H1 (cell line): Measurements from ENCODE around the gene SAP30. TPM values are rescaled to one million over a fixed set of nuclear protein-coding genes. Genes with fewer than 3 reads are reported as not detected.

Source experiments
- CTCF ChIA-PET: fragments of 300-600 bp; sonication (Branson Sonifier 250); formaldehyde crosslinking; loops from one replicate; lab custom pipeline; 2021; ENCODE audit not compliant: partially characterized antibody; lab: Charles Lee
- POLR2A ChIA-PET: fragments of 300-600 bp; sonication (Branson Sonifier 250); formaldehyde crosslinking; loops from one replicate; lab custom pipeline; 2021; ENCODE audit warnings: inconsistent platforms; ENCODE audit not compliant: partially characterized antibody; lab: Charles Lee
- DNase-seq, 2 experiments: peaks; one replicate each; pipeline versions ENCODE4 v3.0.0 to v3.0.0-alpha.2; 2010 to 2022; ENCODE audit warnings: low spot score in 2 of 2, low read depth in 1 of 2, mixed read lengths in 1 of 2
- FAIRE-seq: peaks from 2 replicates; lab custom pipeline; 2011; peaks lifted over from hg19 to GRCh38; lab: Jason Lieb, UNC
- H2AFZ ChIP-seq: 2 replicates; pipeline ENCODE4 v1.8.1; 2012; ENCODE audit warnings: low read length, inconsistent platforms
- H2AK5ac ChIP-seq: 2 replicates; pipeline ENCODE4 v1.6.1; 2013; ENCODE audit warnings: low read depth, low read length
- H2BK120ac ChIP-seq: replicated peaks from 2 replicates; pipeline ENCODE3; 2013; ENCODE audit warnings: low read depth, low read length, inconsistent platforms
- H2BK12ac ChIP-seq: 2 replicates; pipeline ENCODE4 v1.6.1; 2013; ENCODE audit warnings: low read depth, low read length
- H2BK15ac ChIP-seq: 2 replicates; pipeline ENCODE4 v1.6.1; 2013; ENCODE audit warnings: low read length
- H2BK20ac ChIP-seq: 2 replicates; pipeline ENCODE4 v1.6.1; 2013; ENCODE audit warnings: low read length
- H2BK5ac ChIP-seq: 2 replicates; pipeline ENCODE4 v1.6.1; 2013; ENCODE audit warnings: low read depth, low read length
- H3K14ac ChIP-seq: 2 replicates; pipeline ENCODE4 v1.6.1; 2013; ENCODE audit warnings: inconsistent platforms; ENCODE audit not compliant: insufficient read length
- H3K18ac ChIP-seq: 2 replicates; pipeline ENCODE4 v1.6.1; 2013; ENCODE audit warnings: low read length; ENCODE audit errors: extremely low read depth
- H3K23ac ChIP-seq: 2 replicates; pipeline ENCODE4 v1.6.1; 2013; ENCODE audit warnings: inconsistent platforms; ENCODE audit not compliant: insufficient read length
- H3K23me2 ChIP-seq: 2 replicates; pipeline ENCODE4 v1.6.1; 2013; ENCODE audit warnings: low read depth, low read length
- H3K27ac ChIP-seq: 2 replicates; pipeline ENCODE4 v1.6.1; 2011; ENCODE audit warnings: low read depth, low read length, inconsistent platforms
- H3K27me3 ChIP-seq, 4 experiments: replicated peaks in 1 of 4; 1 replicate in 1 of 4; 2 replicates in 3 of 4; pipeline versions ENCODE4 v1.6.1 to v1.8.1; 2011 to 2013; ENCODE audit warnings: low read length in 3 of 4, mild to moderate bottlenecking in 3 of 4, inconsistent platforms in 2 of 4, mixed read lengths in 2 of 4, moderate library complexity in 1 of 4; ENCODE audit not compliant: control insufficient read depth in 3 of 4, insufficient read depth in 3 of 4; ENCODE audit errors: extremely low read depth in 1 of 4
- H3K36me3 ChIP-seq, 4 experiments: 2 replicates each; pipeline versions ENCODE4 v1.6.1 to v1.8.1; 2011 to 2013; ENCODE audit warnings: mild to moderate bottlenecking in 4 of 4, low read length in 3 of 4, moderate library complexity in 2 of 4, control low read depth in 1 of 4, inconsistent platforms in 1 of 4; ENCODE audit not compliant: insufficient read depth in 4 of 4, control insufficient read depth in 2 of 4
- H3K4ac ChIP-seq: replicated peaks from 2 replicates; pipeline ENCODE3; 2013; ENCODE audit warnings: low read length, low read depth, mixed read lengths, inconsistent platforms; ENCODE audit not compliant: insufficient read length
- H3K4me1 ChIP-seq, 4 experiments: replicated peaks in 1 of 4; 1 replicate in 1 of 4; 2 replicates in 3 of 4; pipeline versions ENCODE4 v1.6.1 to v1.8.1; 2011 to 2013; ENCODE audit warnings: low read length in 3 of 4, inconsistent platforms in 2 of 4, mixed read lengths in 1 of 4; ENCODE audit not compliant: insufficient read depth in 4 of 4, control insufficient read depth in 3 of 4
- H3K4me2 ChIP-seq, 2 experiments: 2 replicates each; pipeline versions ENCODE4 v1.6.1 to v1.8.1; 2011 to 2013; ENCODE audit warnings: low read depth in 2 of 2, low read length in 2 of 2, control low read depth in 1 of 2, inconsistent platforms in 1 of 2, mild to moderate bottlenecking in 1 of 2; ENCODE audit not compliant: insufficient read depth in 1 of 2
- H3K4me3 ChIP-seq, 4 experiments: fragments of 200-600, 300-600 bp in 1 of 4; sonication (generic), shearing (Covaris generic), sonication (Bioruptor Twin) in 1 of 4; 2 replicates each; pipeline versions ENCODE4 v1.5.1 to v1.8.1; 2011 to 2016; ENCODE audit warnings: low read length in 4 of 4, low read depth in 3 of 4, control low read depth in 2 of 4, inconsistent platforms in 2 of 4, mild to moderate bottlenecking in 2 of 4, mixed read lengths in 1 of 4, moderate library complexity in 1 of 4; ENCODE audit not compliant: insufficient read depth in 2 of 4; ENCODE audit errors: extremely low read depth in 1 of 4
- H3K56ac ChIP-seq: replicated peaks from 2 replicates; pipeline ENCODE3; 2013; ENCODE audit warnings: low read depth, mild to moderate bottlenecking, mixed read lengths, low read length, inconsistent platforms; ENCODE audit not compliant: insufficient read length
- H3K79me1 ChIP-seq: 2 replicates; pipeline ENCODE4 v1.6.1; 2013; ENCODE audit warnings: low read depth, low read length, control low read depth
- H3K79me2 ChIP-seq, 2 experiments: 2 replicates each; pipeline versions ENCODE4 v1.6.1 to v1.8.1; 2012 to 2013; ENCODE audit warnings: low read length in 2 of 2, mild to moderate bottlenecking in 2 of 2, inconsistent platforms in 1 of 2; ENCODE audit not compliant: insufficient read depth in 2 of 2, control insufficient read depth in 1 of 2
- H3K9ac ChIP-seq, 4 experiments: replicated peaks in 1 of 4; 1 replicate in 1 of 4; 2 replicates in 3 of 4; pipeline versions ENCODE4 v1.6.1 to v1.8.1; 2011 to 2013; ENCODE audit warnings: low read depth in 3 of 4, low read length in 3 of 4, control low read depth in 2 of 4, mild to moderate bottlenecking in 2 of 4, moderate library complexity in 2 of 4, inconsistent platforms in 1 of 4; ENCODE audit errors: extremely low read depth in 1 of 4
- H3K9me3 ChIP-seq, 2 experiments: 2 replicates each; pipeline versions ENCODE4 v1.6.1 to v1.8.1; 2012 to 2013; ENCODE audit warnings: mild to moderate bottlenecking in 2 of 2, moderate library complexity in 2 of 2, control low read depth in 1 of 2, inconsistent platforms in 1 of 2, low read depth in 1 of 2, low read length in 1 of 2, mixed read lengths in 1 of 2; ENCODE audit not compliant: insufficient read depth in 2 of 2
- H4K20me1 ChIP-seq, 2 experiments: replicated peaks in 1 of 2; 2 replicates each; pipeline versions ENCODE3 to v1.8.1; 2011 to 2013; ENCODE audit warnings: inconsistent platforms in 2 of 2, low read length in 2 of 2, mild to moderate bottlenecking in 1 of 2; ENCODE audit not compliant: insufficient read depth in 2 of 2, control insufficient read depth in 1 of 2
- H4K5ac ChIP-seq: 2 replicates; pipeline ENCODE4 v1.6.1; 2013; ENCODE audit warnings: low read length, low read depth, mixed read lengths, inconsistent platforms; ENCODE audit not compliant: insufficient read length
- H4K8ac ChIP-seq: 2 replicates; pipeline ENCODE4 v1.8.0; 2013; ENCODE audit warnings: mild to moderate bottlenecking, moderate library complexity, low read length, inconsistent platforms; ENCODE audit not compliant: insufficient read depth; ENCODE audit errors: extremely low read depth
- H4K91ac ChIP-seq: replicated peaks from 2 replicates; pipeline ENCODE3; 2013; ENCODE audit warnings: low read length, mixed read lengths, inconsistent platforms; ENCODE audit not compliant: insufficient read length
- CHD2 ChIP-seq: IDR thresholded peaks from 2 replicates; pipeline ENCODE4 v1.6.1; 2012; ENCODE audit warnings: low read length, improper control_type of control experiment
- FOSL1 ChIP-seq: IDR thresholded peaks from 2 replicates; pipeline ENCODE4 v1.6.1; 2011; ENCODE audit warnings: mild to moderate bottlenecking, low read depth, low read length, moderate library complexity; ENCODE audit not compliant: insufficient read depth
- JUND ChIP-seq: IDR thresholded peaks from 2 replicates; pipeline ENCODE4 v1.6.1; 2011; ENCODE audit warnings: mild to moderate bottlenecking, improper control_type of control experiment, low read length
- KDM4A ChIP-seq: IDR thresholded peaks from one replicate; pipeline ENCODE4 v1.7.1; 2012; ENCODE audit warnings: low read depth, mild to moderate bottlenecking, moderate library complexity, low read length, inconsistent platforms; ENCODE audit not compliant: severe bottlenecking
- MAX ChIP-seq: IDR thresholded peaks from 2 replicates; pipeline ENCODE4 v1.6.1; 2012; ENCODE audit warnings: inconsistent platforms
- RNF2 ChIP-seq: fragments of 200-900, 300-1000 bp; sonication (generic); IDR thresholded peaks from 2 replicates; pipeline ENCODE4 v1.7.1; 2016; ENCODE audit warnings: borderline replicate concordance, low read depth, mild to moderate bottlenecking, antibody characterized with exemption, low read length; ENCODE audit not compliant: poor library complexity, severe bottlenecking; ENCODE audit errors: missing control alignments
- SIX5 ChIP-seq: IDR thresholded peaks from 2 replicates; pipeline ENCODE4 v1.6.1; 2011; ENCODE audit warnings: mild to moderate bottlenecking, low read depth, low read length
- SP2 ChIP-seq: IDR thresholded peaks from 2 replicates; pipeline ENCODE4 v1.6.1; 2012; ENCODE audit warnings: mild to moderate bottlenecking, low read length, inconsistent platforms
- WGBS, 2 experiments: shearing (Covaris generic) in 1 of 2; methylation state at CpG; one replicate each; pipeline versions ENCODE4 v1.1.6 to v1.1.7; 2013 to 2015; ENCODE audit warnings: low lambda C conversion rate in 2 of 2, mixed read lengths in 2 of 2, inconsistent platforms in 1 of 2, low coverage in 1 of 2, missing lambda C conversion rate in 1 of 2; ENCODE audit not compliant: insufficient replicate concordance in 2 of 2, insufficient coverage in 1 of 2, insufficient read length in 1 of 2; ENCODE audit errors: extremely low coverage in 1 of 2, missing lambda C conversion rate in 1 of 2; 5-methylcytosine and 5-hydroxymethylcytosine counted together
- polyA plus RNA-seq, 7 experiments: library from polyadenylated mRNA; depleted of rRNA in 3 of 7; stranded (reverse) in 5 of 7; unstranded in 2 of 7; fragments of >200 nt in 5 of 7; fragments of 200-250 nt in 2 of 7; gene quantifications; 1 replicate in 5 of 7; 2 replicates in 1 of 7; 4 replicates in 1 of 7; pipeline versions ENCODE4 v1.2.1 to v1.2.3, GENCODE V29; 2011 to 2013; ENCODE audit warnings: missing spikeins in 2 of 7, mixed read lengths in 2 of 7
- total RNA-seq: library from RNA; stranded (reverse); fragmentation: NEBNext Ultra II Directional; extraction: Animal tissue kit (Norgen Biotek cat#: 25700); gene quantifications from 2 replicates; pipeline ENCODE4 v1.2.1, GENCODE V29; 2021

The SAP30 gene
- total and polyA plus RNA-seq, 2 of the 8 experiments (the other 6 are each of a cell fraction or from before 2014, with no cell fraction given), result 7.7 to 21.1 TPM

GRCh38 chr4:173398779-173399415 lies 28.1 kb downstream of the SAP30 start, which contains the start of gene SCRG1:
Gene SCRG1, minus strand, starts transcription at chr4:173399116. Its CDS starts 7,702 bp downstream, at chr4:173391414.
- H3K4me3 ChIP-seq, result no peak within 1 kb of the TSS
- H3K9me3 ChIP-seq, result no peaks in the 10 kb centered on the region
- no peak within 1 kb of the TSS for H2BK12ac ChIP-seq
- TF ChIP-seq SP2 (no peak), KDM4A (no peak), RNF2 (no peak), CHD2 (no peak), FOSL1 (no peak), SIX5 (no peak), MAX (no peak), JUND (no peak)
- TF ChIP-seq, all 59 proteins: peak for 0
- Histone ChIP-seq H3K56ac (no peak within 1 kb of the TSS), H3K79me1 (no peaks in the 10 kb centered on the region), H3K4ac (no peak within 1 kb of the TSS), H4K20me1 (no peaks in the 10 kb centered on the region), H2AFZ (no peak within 1 kb of the TSS), H3K23ac (no peak within 1 kb of the TSS), H3K36me3 (no peaks in the 10 kb centered on the region), H4K8ac (no peak within 1 kb of the TSS), H2BK120ac (no peak within 1 kb of the TSS), H3K4me2 (no peak within 1 kb of the TSS), H4K5ac (no peak within 1 kb of the TSS), H3K4me1 (no peaks in the 10 kb centered on the region), H3K27ac (no peak within 1 kb of the TSS), H3K27me3 (no peaks in the 10 kb centered on the region), H2BK15ac (no peak within 1 kb of the TSS), H3K9ac (no peak within 1 kb of the TSS), H3K79me2 (no peaks in the 10 kb centered on the region), H3K14ac (no peak within 1 kb of the TSS), H2AK5ac (no peak within 1 kb of the TSS), H4K91ac (no peak within 1 kb of the TSS), H3K23me2 (peaks cover 2% of the 10 kb centered on the region), H3K18ac (no peak within 1 kb of the TSS), H2BK5ac (no peak within 1 kb of the TSS), H2BK20ac (no peak within 1 kb of the TSS)
- CTCF ChIA-PET, result interaction anchor here (0.8 to 2.0 kb wide), 5 partner anchors 11 to 385 kb away, joined by 3 to 13 read pairs (median 6); no protein-coding TSS in a partner anchor
- POLR2A ChIA-PET, result interaction anchor here (0.7 to 2.0 kb wide), 6 partner anchors 11 to 68 kb away, joined by 3 to 5 read pairs (median 3); partner anchors contain the start of gene HMGB2
- 55% methylated on average over 4 of the region's 4 CpGs; no CpG with 5 or more reads in 1 of the 2 experiments for WGBS, 2 experiments
- FAIRE-seq (peak; percentile 69), DNase-seq (no peak)
